A673 (cell line): ENCODE measurements around the gene PHRF1. TPM values are rescaled to one million over a fixed set of nuclear protein-coding genes. Genes with fewer than 3 reads are reported as not detected.

Source experiments
- BruUV-seq: library from RNA; stranded (reverse); fragments of 400-500 nt; replicated peaks from 2 replicates; lab custom pipeline; 2021; lab: Mats Ljungman, UMichigan
- CTCF ChIA-PET: fragments of 300-600 bp; sonication (Branson Sonifier 250); formaldehyde crosslinking; loops from one replicate; lab custom pipeline; 2022; ENCODE audit warnings: antibody characterized with exemption; lab: Charles Lee
- POLR2A ChIA-PET: fragments of 300-600 bp; sonication (Branson Sonifier 250); formaldehyde crosslinking; loops from one replicate; lab custom pipeline; 2022; ENCODE audit warnings: antibody characterized with exemption; ENCODE audit not compliant: low non-redundant PET; lab: Charles Lee
- DNase-seq: peaks from one replicate; pipeline ENCODE4 v3.0.0-alpha.2; 2015; ENCODE audit warnings: low spot score
- H3K27ac ChIP-seq: fragments of 200-600 bp; sonication (generic); 2 replicates; pipeline ENCODE4 v1.5.1; 2016; ENCODE audit warnings: mixed run types, low read depth, mild to moderate bottlenecking, mixed read lengths, antibody characterized with exemption, low read length; ENCODE audit not compliant: poor library complexity, severe bottlenecking
- H3K27me3 ChIP-seq: fragments of 200-600 bp; sonication (generic); replicated peaks from 2 replicates; pipeline ENCODE4 v1.6.1; 2017; ENCODE audit warnings: mixed run types, low read depth, mild to moderate bottlenecking, mixed read lengths, antibody characterized with exemption, low read length; ENCODE audit not compliant: insufficient read depth, poor library complexity
- H3K36me3 ChIP-seq: fragments of 200-600 bp; sonication (generic); 2 replicates; pipeline ENCODE4 v1.6.1; 2016; ENCODE audit warnings: mixed run types, mild to moderate bottlenecking, mixed read lengths, antibody characterized with exemption, low read length; ENCODE audit not compliant: insufficient read depth, poor library complexity, severe bottlenecking
- H3K4me1 ChIP-seq: fragments of 200-600 bp; sonication (generic); 2 replicates; pipeline ENCODE4 v1.6.1; 2017; ENCODE audit warnings: mixed run types, mild to moderate bottlenecking, mixed read lengths, antibody characterized with exemption, low read length; ENCODE audit not compliant: insufficient read depth, poor library complexity, severe bottlenecking
- H3K4me3 ChIP-seq: fragments of 200-600 bp; sonication (generic); 2 replicates; pipeline ENCODE4 v1.5.1; 2016; ENCODE audit warnings: low read depth, mixed run types, mild to moderate bottlenecking, mixed read lengths, low read length; ENCODE audit not compliant: poor library complexity, severe bottlenecking
- H3K9me3 ChIP-seq: fragments of 200-600 bp; sonication (generic); 2 replicates; pipeline ENCODE4 v1.6.1; 2016; ENCODE audit warnings: mixed run types, low read depth, mild to moderate bottlenecking, mixed read lengths, antibody characterized with exemption, low read length; ENCODE audit not compliant: poor library complexity, severe bottlenecking
- CTCF ChIP-seq: fragments of 300-800, 200-600 bp; sonication (generic); conservative IDR thresholded peaks from 2 replicates; pipeline ENCODE4 v1.5.1; 2017; ENCODE audit warnings: low read depth, mild to moderate bottlenecking, antibody characterized with exemption, low read length, moderate library complexity, mixed read lengths
- EZH2 ChIP-seq: fragments of 200-600 bp; sonication (generic); IDR thresholded peaks from 2 replicates; pipeline ENCODE4 v1.6.1; 2017; ENCODE audit warnings: borderline replicate concordance, low read depth, mild to moderate bottlenecking, mixed read lengths, antibody characterized with exemption, low read length; ENCODE audit not compliant: poor library complexity, severe bottlenecking
- intact Hi-C: fragments of 100-400 bp; cut with micrococcal nuclease; formaldehyde crosslinking; loops from one replicate; pipeline ENCODE4 v1.10.0; 2022; ENCODE audit not compliant: unreplicated experiment
- total RNA-seq: library from RNA; stranded (reverse); gene quantifications from 2 replicates; pipeline ENCODE4 v1.2.3, GENCODE V29; 2021

Gene PHRF1
- total RNA-seq, 1 experiment from 2014 or later: 43.0 TPM

DNA sequence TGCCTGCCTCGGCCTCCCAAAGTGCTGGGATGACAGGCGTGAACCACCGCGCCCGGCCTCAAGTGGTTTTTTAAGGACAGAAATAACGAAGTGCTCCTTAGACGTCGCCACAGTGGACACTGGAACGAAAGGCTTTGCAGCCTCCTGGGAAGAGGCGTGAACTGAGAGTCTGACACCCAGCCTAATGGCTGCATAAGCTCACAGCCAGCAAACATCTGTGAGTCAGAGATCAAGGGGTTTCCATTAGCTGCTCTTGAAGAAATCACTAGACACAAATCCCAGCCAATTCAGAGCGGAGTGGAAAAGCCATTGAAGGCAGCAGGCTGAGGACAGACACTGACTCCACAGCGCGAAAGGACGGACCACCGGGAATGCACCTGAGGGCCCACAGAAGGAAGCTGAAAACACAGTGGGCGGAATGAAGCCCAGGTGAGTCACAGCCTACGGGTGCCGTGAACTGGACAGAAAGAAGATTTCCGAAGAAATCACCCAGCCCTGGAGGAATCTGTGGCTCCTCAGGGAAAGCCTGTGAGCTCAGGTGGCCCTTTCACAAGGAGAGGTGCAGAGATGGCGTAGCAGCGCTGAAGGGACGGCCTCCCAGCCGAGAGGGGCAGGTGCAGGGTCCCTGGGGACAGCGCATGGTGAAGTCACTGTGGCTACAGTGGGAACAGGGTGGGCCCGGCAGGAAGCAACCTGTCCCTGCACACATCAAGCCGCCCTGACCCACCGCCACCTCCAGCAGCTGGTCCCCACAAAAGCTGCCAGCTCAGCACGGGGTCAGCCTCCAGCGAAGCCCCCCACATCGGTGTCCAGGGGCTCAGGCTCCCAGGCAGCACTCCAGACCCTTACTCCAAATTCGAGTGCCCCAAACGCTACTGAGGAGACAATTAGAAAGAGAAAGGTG is 27.3 kb upstream of the PHRF1 start:
- no peak for TF ChIP-seq CTCF
- TF ChIP-seq EZH2: no peak
- BruUV-seq: no TSS peak
- CTCF ChIA-PET: no interaction called here

GRCh38 chr11:550021-550745 is 26.1 kb upstream of the PHRF1 start:
- Histone ChIP-seq H3K4me1 (no peaks in the 10 kb centered on the region), H3K27me3 (no peaks in the 10 kb centered on the region), H3K27ac (no peak overlapping the region), H3K4me3 (no peak overlapping the region), H3K36me3 (no peaks in the 10 kb centered on the region), H3K9me3 (no peaks in the 10 kb centered on the region)
- DNase-seq: no peak
- TF ChIP-seq CTCF (no peak), EZH2 (no peak)
- no TSS peak for BruUV-seq
- intact Hi-C loops: loop anchor here (10.0 kb wide), 1 partner anchor 175 kb away; no protein-coding TSS in a partner anchor
- ChIA-PET CTCF (no interaction called here), POLR2A (interaction anchor here (0.6 kb wide), 1 partner anchor 22 kb away, joined by 5 read pairs; no protein-coding TSS in a partner anchor)

More for the DNA sequence above, 27.3 kb upstream of the PHRF1 start:
- Histone ChIP-seq H3K4me1 (no peaks in the 10 kb centered on the region), H3K27ac (no peak overlapping the region), H3K4me3 (no peak overlapping the region), H3K27me3 (no peaks in the 10 kb centered on the region), H3K36me3 (no peaks in the 10 kb centered on the region), H3K9me3 (no peaks in the 10 kb centered on the region)
- intact Hi-C loops: no loop called here
- POLR2A ChIA-PET: no interaction called here
- DNase-seq: no peak

DNA sequence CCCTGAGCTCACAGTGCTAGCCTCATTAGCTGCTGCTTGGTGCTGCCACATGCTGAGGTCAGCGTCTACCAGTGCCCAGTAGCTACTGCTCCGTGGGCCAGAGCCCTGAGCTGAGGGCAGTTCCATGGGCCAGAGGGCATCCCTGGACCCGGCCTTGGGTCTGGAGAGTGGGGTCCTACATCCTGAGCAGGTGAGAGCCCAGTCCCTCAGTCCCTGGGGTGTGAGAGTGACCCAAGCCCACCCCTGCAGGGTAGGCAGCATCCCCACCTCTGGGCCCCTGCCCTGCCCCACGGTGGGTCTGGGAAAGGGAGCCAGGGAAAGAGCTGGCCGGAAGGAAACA is 25.6 kb upstream of the PHRF1 start:
- CTCF ChIA-PET: no interaction called here
- DNase-seq: no peak
- H3K27me3 ChIP-seq: peaks cover 4% of the 10 kb centered on the region

More for the DNA sequence above, 25.6 kb upstream of the PHRF1 start:
- POLR2A ChIA-PET: interaction anchor here (0.6 kb wide), 1 partner anchor 21 kb away, joined by 5 read pairs; no protein-coding TSS in a partner anchor
- Histone ChIP-seq H3K4me1 (peaks cover 3% of the 10 kb centered on the region), H3K36me3 (no peaks in the 10 kb centered on the region), H3K9me3 (no peaks in the 10 kb centered on the region), H3K4me3 (no peak overlapping the region), H3K27ac (no peak overlapping the region)
- intact Hi-C loops: loop anchor here (10.0 kb wide), 1 partner anchor 174 kb away; no protein-coding TSS in a partner anchor
- BruUV-seq: no TSS peak
- no peak for TF ChIP-seq CTCF
- no peak for TF ChIP-seq EZH2
